Urinary bladder (tissue), 4 donors: ENCODE measurements around the gene NRM. TPM values are rescaled to one million over a fixed set of nuclear protein-coding genes. Genes with fewer than 3 reads are reported as not detected.

Source experiments
- DNase-seq: peaks from one replicate; pipeline ENCODE4 v3.0.0-alpha.2; 2015; ENCODE audit errors: extremely low spot score
- H3K27ac ChIP-seq: one replicate; pipeline ENCODE4 v1.5.1; 2013; ENCODE audit warnings: low read depth, mild to moderate bottlenecking, moderate library complexity
- H3K36me3 ChIP-seq: one replicate; pipeline ENCODE4 v1.6.1; 2013; ENCODE audit warnings: mild to moderate bottlenecking, moderate library complexity; ENCODE audit not compliant: insufficient read depth
- H3K4me1 ChIP-seq: one replicate; pipeline ENCODE4 v1.6.1; 2013; ENCODE audit warnings: mild to moderate bottlenecking, moderate library complexity; ENCODE audit not compliant: insufficient read depth
- H3K4me3 ChIP-seq: one replicate; pipeline ENCODE4 v1.5.1; 2013; ENCODE audit warnings: low read depth, low read length
- WGBS: extraction: QIAGEN DNeasy Blood & Tissue Kit; methylation state at CpG from one replicate; pipeline ENCODE4 v1.1.7; 2013; 5-methylcytosine and 5-hydroxymethylcytosine counted together
- polyA plus RNA-seq: library from polyadenylated mRNA; stranded (reverse); fragments of 200-250 nt; gene quantifications from one replicate; pipeline ENCODE4 v1.2.3, GENCODE V29; 2013
- small RNA-seq: library from RNA; depleted of rRNA; stranded (forward); fragments of <200 nt; gene quantifications from one replicate; pipeline ENCODE3, GENCODE V24; 2014
- total RNA-seq: library from RNA; depleted of rRNA; stranded (reverse); fragments of >200 nt; gene quantifications from one replicate; pipeline ENCODE4 v1.2.3, GENCODE V29; 2014
- donor health status: healthy with polysubstance abuse.
- donor health status: healthy.

NRM gene
- total and polyA plus RNA-seq, 2 donors: 7.0 to 20.3 TPM

DNA sequence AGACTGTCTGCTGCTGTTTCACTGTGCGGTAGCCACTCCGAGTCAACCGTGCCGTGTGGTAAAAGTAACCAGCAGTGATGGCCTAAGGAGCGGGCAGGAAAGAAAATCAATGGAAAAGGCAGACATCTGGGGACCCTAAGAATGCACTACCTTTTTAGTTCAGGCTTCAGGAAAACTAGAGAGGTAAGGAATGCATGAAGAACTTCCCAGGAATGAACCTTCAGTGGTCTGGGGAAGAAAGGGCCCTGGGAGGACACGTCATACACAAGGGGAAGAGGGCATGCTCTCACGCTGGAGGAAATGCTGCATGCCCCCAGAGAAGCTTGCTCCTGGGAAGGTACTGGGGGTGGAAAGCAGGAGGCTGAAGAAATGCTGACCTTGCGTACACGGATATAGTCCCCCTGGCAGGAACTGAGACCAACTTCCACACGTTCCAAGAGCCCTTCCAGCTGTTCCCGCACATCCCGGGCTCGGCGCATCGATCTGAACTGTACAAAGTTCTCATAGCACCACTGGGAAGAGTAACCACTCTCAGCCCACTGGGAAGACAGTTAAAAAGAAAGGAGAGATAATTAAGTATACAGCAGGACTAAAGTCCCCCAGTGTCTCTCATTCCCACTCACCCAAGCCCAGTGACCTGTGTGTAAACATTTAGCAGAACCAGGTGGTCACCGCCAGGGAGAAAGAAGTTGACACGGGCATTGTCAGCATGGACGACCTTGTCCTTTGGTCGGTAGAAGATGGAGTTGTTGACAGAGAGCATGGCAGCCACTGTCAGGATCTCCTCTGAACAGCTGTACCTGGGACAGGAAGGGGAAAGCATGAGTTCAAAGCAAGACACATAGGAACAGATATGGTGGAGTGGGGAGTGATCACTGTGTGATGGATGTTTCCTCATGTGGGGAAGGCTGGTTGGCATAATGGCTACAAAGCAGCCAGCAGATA lies 35.7 kb downstream of the NRM start:
- no peaks in the 10 kb centered on the region for H3K4me1 ChIP-seq
- H3K36me3 ChIP-seq: peaks cover 3% of the 10 kb centered on the region
- 90% methylated on average over 19 of the region's 19 CpGs for WGBS
- no peak overlapping the region for H3K4me3 ChIP-seq
- no peak for DNase-seq
- no peak overlapping the region for H3K27ac ChIP-seq

DNA sequence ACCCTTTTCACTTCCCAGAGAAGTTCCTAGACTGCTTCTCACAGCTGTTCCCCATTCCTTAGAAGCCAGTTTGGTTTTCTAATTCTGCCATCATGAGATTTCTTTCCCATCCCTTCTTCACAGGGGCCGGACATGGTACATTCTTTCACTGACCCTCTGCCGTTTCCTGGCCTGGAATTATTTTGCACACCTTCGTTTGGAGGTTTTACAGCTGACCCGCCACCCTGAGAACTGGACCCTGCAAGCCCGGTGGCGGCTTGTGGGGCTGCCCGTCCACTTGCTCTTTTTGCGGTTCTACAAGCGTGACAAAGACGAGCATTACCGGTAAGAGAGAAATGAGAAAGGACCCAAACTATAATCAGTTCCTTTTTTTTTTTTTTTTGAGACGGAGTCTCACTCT lies 39.6 kb downstream of the NRM start:
- no peaks in the 10 kb centered on the region for H3K4me1 ChIP-seq
- DNase-seq: no peak
- no peak overlapping the region for H3K4me3 ChIP-seq
- 87% methylated on average over 12 of the region's 12 CpGs for WGBS
- H3K27ac ChIP-seq: no peak overlapping the region
- H3K36me3 ChIP-seq: peaks cover 3% of the 10 kb centered on the region

DNA sequence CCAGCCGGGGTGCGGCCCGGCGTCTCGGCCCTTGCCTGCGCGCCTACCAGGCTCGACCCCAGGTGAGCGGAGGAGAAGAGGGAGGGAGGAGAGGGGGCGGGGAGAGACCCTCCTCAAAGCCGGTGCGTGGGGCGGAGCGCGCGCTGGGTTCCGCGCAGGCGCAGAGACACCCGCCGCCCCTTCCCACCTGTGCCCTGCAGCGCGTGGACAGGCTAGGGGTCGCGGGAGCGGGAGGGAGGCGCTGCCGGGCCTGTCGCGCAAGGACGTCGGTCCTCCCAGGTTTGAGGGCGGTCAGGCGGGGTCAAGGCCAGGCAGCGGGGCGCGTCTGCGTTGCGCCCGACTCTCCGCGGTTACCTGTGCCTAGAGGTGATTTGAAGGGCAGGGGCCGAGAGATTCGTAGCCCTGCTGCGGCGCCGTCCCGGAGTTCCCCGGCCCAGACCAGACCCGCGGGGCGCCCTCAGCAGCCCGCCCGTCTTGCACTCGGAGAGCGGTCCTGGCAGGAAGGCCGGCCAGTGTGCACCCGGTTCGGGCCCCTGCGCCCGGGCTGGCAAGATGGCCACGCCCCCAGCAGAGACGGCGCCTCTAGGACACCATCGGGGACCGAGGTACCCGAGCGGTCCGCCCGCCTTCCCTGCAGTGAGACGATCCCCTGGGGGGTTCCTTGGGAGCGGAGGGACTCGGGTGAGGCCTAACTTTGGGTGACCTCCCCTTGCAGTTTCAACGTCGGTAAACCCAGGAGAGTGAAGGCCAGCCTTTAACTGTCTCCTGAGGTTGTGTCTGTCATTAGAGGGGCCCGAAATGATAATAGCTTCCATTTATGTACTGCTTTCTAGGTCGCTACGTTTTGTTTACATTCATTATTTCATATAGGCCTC lies 43.3 kb downstream of the NRM start:
- peak overlapping the region; percentile 98 for H3K4me3 ChIP-seq
- H3K27ac ChIP-seq: peak overlapping the region; percentile 94
- no peaks in the 10 kb centered on the region for H3K4me1 ChIP-seq
- peaks cover under 1% of the 10 kb centered on the region for H3K36me3 ChIP-seq
- WGBS: under 1% methylated on average over 78 of the region's 78 CpGs
- DNase-seq: no peak

DNA sequence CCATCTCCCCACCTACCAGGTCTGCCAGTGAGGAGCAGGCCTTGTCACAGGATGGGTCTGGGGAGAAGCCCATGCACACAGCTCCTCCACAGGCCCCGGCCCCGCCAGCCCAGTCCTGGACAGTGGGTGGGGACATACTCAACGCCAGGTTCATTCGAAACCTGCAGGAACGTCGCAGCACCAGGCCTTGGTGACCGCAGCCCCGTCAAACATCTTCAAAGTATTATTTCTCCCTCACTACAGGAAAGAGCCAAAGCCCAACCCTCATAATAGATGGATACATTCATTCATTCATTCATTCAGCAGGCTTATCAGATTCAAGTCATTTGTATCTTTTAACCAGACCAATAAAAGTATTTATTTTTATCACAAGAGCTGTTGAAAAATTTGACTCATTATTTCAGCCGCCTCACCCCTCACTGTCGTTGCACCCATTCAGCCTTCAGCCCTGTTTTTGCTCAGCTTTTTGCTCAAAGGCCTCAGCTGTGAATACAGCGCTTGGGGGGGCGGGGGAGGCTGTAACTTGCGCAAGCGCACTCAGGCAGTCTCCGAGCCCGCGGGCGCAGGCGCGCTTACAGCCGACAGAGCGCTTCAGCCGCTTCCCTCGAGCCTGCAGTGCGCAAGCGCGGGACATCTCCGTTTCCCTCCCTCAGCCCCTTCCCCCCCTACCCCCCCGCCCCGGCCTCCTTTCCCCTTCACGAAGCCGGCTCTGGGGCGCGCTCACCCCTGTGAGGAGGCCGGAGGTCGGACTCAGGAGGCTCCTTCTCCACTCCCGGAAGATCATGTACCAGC lies 44.1 kb downstream of the NRM start, which contains the start of gene C6orf136:
Gene C6orf136, plus strand, starts transcription at position 684 of the 792 bp plus-strand sequence. Its CDS starts 99 bp downstream, at position 783.
- 11% methylated on average over 37 of the region's 37 CpGs for WGBS
- Histone ChIP-seq H3K4me1 (no peaks in the 10 kb centered on the region), H3K27ac (peak within 1 kb of the TSS; percentile 94), H3K4me3 (peak within 1 kb of the TSS; percentile 98), H3K36me3 (no peaks in the 10 kb centered on the region)
- peak; percentile 76 for DNase-seq

DNA sequence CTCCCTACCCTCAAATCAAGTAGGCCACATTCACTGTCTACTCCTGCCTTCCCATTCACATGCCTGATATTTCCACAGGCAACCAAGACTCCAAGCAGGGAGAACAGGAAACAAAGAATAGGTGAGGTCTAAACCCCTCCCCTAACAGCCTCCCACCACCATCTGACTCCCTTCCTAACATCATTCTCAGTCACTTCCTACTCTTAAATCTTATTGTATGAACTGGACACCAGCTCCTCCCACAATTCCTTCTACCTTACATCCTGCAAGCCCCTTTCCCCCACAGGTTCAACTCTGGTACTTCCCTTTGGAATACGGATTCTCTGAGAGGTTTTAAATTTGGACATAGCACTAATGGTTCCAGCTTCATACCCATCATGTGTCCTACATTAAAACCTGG lies 44.8 kb downstream of the NRM start:
- Histone ChIP-seq H3K36me3 (no peaks in the 10 kb centered on the region), H3K4me3 (no peak overlapping the region), H3K27ac (no peak overlapping the region), H3K4me1 (no peaks in the 10 kb centered on the region)
- WGBS: 83% methylated on average over 1 of the region's 1 CpG
- no peak for DNase-seq

DNA sequence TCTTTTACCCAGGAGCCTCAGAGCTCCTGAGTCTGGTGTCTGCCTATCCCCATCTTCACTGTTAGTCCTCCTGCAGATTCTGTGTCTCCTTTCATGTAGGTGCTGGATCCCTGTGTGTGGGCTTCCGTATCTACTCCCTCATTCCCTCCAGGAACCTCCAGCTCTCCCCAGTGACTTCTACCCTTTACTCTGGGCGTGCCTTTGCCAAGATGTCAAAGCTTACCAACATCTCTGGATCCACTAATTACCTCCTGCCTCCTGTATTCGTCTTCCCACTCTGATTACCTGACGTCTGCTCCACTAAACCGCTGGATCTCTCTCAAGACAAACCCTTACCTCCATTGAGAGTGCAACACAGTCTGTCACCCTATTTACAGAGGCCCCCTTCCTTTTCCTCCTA lies 46.0 kb downstream of the NRM start:
- 82% methylated on average over 5 of the region's 5 CpGs for WGBS
- Histone ChIP-seq H3K27ac (no peak overlapping the region), H3K4me1 (no peaks in the 10 kb centered on the region), H3K4me3 (no peak overlapping the region), H3K36me3 (no peaks in the 10 kb centered on the region)
- no peak for DNase-seq

DNA sequence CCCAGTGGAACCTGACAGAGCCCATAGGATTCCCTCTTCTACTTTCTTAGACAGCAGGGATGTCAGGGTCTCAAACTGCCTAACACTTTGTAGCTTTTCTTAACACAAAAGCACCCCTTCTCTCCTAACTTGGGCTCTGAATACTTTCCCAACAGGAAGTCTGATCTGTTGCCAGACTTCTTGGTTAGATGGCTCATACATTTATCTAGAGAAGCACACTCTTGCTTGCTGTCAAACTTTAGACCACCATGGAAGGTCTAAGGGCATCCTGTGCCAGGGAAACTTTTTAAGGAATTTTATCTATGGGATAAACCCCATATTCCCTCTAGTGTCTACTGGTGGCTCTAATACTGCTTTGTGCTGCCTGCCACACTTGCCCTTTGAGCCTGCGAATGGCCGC lies 47.1 kb downstream of the NRM start:
- 96% methylated on average over 2 of the region's 2 CpGs for WGBS

DNA sequence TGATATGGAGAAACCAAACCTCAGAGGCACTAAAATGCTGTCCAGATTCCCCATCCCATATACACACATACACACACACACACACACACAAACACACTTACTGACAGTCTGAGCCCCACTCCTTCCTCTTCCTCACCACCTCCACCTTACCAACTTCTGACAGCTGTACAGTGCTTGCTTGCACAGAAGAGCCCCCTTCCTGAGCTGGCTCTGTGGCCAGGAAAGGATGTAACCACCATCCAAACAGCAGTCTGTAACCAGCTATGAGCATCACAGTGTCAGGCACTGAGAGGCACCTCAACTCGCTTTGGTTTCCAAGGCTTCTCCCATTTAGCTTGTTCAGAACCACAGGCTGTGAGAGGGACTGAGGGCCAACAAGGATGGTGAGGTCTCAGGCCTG lies 49.7 kb downstream of the NRM start:
- WGBS: 82% methylated on average over 1 of the region's 1 CpG
- no peaks in the 10 kb centered on the region for H3K36me3 ChIP-seq
- no peaks in the 10 kb centered on the region for H3K4me1 ChIP-seq
- no peak overlapping the region for H3K4me3 ChIP-seq
- no peak overlapping the region for H3K27ac ChIP-seq
- no peak for DNase-seq

More for the DNA sequence above, 47.1 kb downstream of the NRM start:
- no peak for DNase-seq
- H3K36me3 ChIP-seq: no peaks in the 10 kb centered on the region
- no peaks in the 10 kb centered on the region for H3K4me1 ChIP-seq
- H3K4me3 ChIP-seq: no peak overlapping the region
- no peak overlapping the region for H3K27ac ChIP-seq

DNA sequence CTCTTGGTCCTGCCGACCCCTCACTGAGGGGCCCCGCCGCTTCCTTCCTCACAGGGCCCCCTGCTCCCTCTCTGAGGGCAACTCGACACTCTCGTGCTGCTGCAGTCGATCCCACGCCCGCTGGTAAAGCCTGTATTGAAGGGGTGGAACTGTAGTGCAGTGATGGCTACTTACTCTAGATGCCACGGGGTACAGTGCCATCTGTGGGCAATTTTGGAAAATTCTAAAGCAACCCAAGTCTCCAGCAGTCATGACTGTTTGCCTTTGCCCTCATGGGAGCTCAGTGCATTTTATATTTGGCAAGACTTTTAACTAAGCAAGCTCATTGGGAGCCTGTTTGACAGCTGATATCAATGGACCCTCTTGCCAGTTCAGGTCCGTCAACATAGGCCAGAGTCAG lies 50.3 kb downstream of the NRM start:
- no peaks in the 10 kb centered on the region for H3K36me3 ChIP-seq
- no peak for DNase-seq
- 88% methylated on average over 10 of the region's 10 CpGs for WGBS
- H3K4me1 ChIP-seq: no peaks in the 10 kb centered on the region
- no peak overlapping the region for H3K27ac ChIP-seq
- H3K4me3 ChIP-seq: no peak overlapping the region

Small RNA genes within 50 kb of the gene (small RNA-seq; reads per million reads assigned to genes)
- not detected for gene RF00019

Other genes starting within 250 kb of the NRM start
- gene HLA-E, start 201.5 kb downstream of the NRM start, total RNA-seq: 141 TPM
- 564 TPM for gene HLA-E, start 201.5 kb downstream of the NRM start, polyA plus RNA-seq
- gene GNL1, start 134.5 kb downstream of the NRM start, total RNA-seq: 30.9 TPM
- 63.7 TPM for gene GNL1, start 134.5 kb downstream of the NRM start, polyA plus RNA-seq
- gene PRR3, start 133.7 kb downstream of the NRM start, total RNA-seq: 8.5 TPM
- 11.0 TPM for gene PRR3, start 133.7 kb downstream of the NRM start, polyA plus RNA-seq
- gene ABCF1, start 119.5 kb downstream of the NRM start, total RNA-seq: 16.0 TPM
- gene ABCF1, start 119.5 kb downstream of the NRM start, polyA plus RNA-seq: 42.8 TPM
- gene PPP1R10, start 73.7 kb downstream of the NRM start, total RNA-seq: 18.2 TPM
- gene PPP1R10, start 73.7 kb downstream of the NRM start, polyA plus RNA-seq: 25.6 TPM
- 64.7 TPM for gene MRPS18B, start 73.1 kb downstream of the NRM start, total RNA-seq
- gene MRPS18B, start 73.1 kb downstream of the NRM start, polyA plus RNA-seq: 58.6 TPM
- 9.4 TPM for gene ATAT1, start 64.1 kb downstream of the NRM start, total RNA-seq
- gene ATAT1, start 64.1 kb downstream of the NRM start, polyA plus RNA-seq: 7.6 TPM
- 6.3 TPM for gene C6orf136, start 43.9 kb downstream of the NRM start, total RNA-seq
- gene C6orf136, start 43.9 kb downstream of the NRM start, polyA plus RNA-seq: 15.9 TPM
- gene DHX16, start 18.0 kb downstream of the NRM start, total RNA-seq: 16.8 TPM
- gene DHX16, start 18.0 kb downstream of the NRM start, polyA plus RNA-seq: 29.5 TPM
- 32.7 TPM for gene PPP1R18, start 4.3 kb downstream of the NRM start, total RNA-seq
- gene PPP1R18, start 4.3 kb downstream of the NRM start, polyA plus RNA-seq: 81.9 TPM
- 9.8 TPM for gene MDC1, start 26.3 kb upstream of the NRM start, total RNA-seq
- 18.3 TPM for gene MDC1, start 26.3 kb upstream of the NRM start, polyA plus RNA-seq
- 376 TPM for gene TUBB, start 29.4 kb upstream of the NRM start, total RNA-seq
- 332 TPM for gene TUBB, start 29.4 kb upstream of the NRM start, polyA plus RNA-seq
- 40.0 TPM for gene FLOT1, start 51.7 kb upstream of the NRM start, total RNA-seq
- gene FLOT1, start 51.7 kb upstream of the NRM start, polyA plus RNA-seq: 298 TPM
- 4.8 TPM for gene IER3, start 53.6 kb upstream of the NRM start, total RNA-seq
- 71.9 TPM for gene IER3, start 53.6 kb upstream of the NRM start, polyA plus RNA-seq
- 33.8 TPM for gene DDR1, start 193.5 kb upstream of the NRM start, total RNA-seq
- 44.7 TPM for gene DDR1, start 193.5 kb upstream of the NRM start, polyA plus RNA-seq
- 26.2 TPM for gene GTF2H4, start 217.2 kb upstream of the NRM start, total RNA-seq
- gene GTF2H4, start 217.2 kb upstream of the NRM start, polyA plus RNA-seq: 25.7 TPM
- gene VARS2, start 223.3 kb upstream of the NRM start, total RNA-seq: 14.4 TPM
- gene VARS2, start 223.3 kb upstream of the NRM start, polyA plus RNA-seq: 10.3 TPM
- gene SFTA2, start 241.2 kb upstream of the NRM start, total RNA-seq: not detected
- not detected for gene SFTA2, start 241.2 kb upstream of the NRM start, polyA plus RNA-seq
- not detected for gene MUCL3, start 250.0 kb upstream of the NRM start, total RNA-seq
- gene MUCL3, start 250.0 kb upstream of the NRM start, polyA plus RNA-seq: not detected